ENCODE results near the gene TNRC6B. TPM values are rescaled to one million over a fixed set of nuclear protein-coding genes. Genes with fewer than 3 reads are reported as not detected.

TNRC6B gene
- total and polyA plus RNA-seq, 2 experiments from 2014 or later: 46.9 to 87.8 TPM

- TF ChIP-seq EZH2phosphoT487 (IDR thresholded peaks at IDR 0.05; ENCODE audit: unreplicated experiment): no peak
Observed at GRCh38 chr22:40199223-40199622, 21.5 kb downstream of the TNRC6B start (continued).

GRCh38 chr22:40199852-40200251, 22.1 kb downstream of the TNRC6B start:
- Histone ChIP-seq H3K4me3 (no peak overlapping the region), H4K20me1 (replicated peaks; ENCODE audit: insufficient read depth) (peaks cover 45% of the 10 kb centered on the region), H3K27me3 (ENCODE audit: insufficient read depth) (no peaks in the 10 kb centered on the region), H3K4me1 (ENCODE audit: insufficient read depth) (peaks cover 84% of the 10 kb centered on the region), H3K4me2 (no peak overlapping the region), H3K36me3 (ENCODE audit: insufficient read depth) (no peaks in the 10 kb centered on the region), H3K9me2 (ENCODE audit: insufficient read depth) (no peaks in the 10 kb centered on the region), H3K79me2 (replicated peaks; ENCODE audit: insufficient read depth) (peaks cover 100% of the 10 kb centered on the region), H2AFZ (no peak overlapping the region), H3K27ac (ENCODE audit: low read depth) (no peak overlapping the region), H3F3A (replicated peaks; ENCODE audit: low read depth) (peaks cover 4% of the 10 kb centered on the region)
- H3K36me3 Mint-ChIP-seq (ENCODE audit: low read depth): peaks cover 11% of the 10 kb centered on the region; the same call in 1 of the 3 replicates
- no peak for ATAC-seq
- 0 out of 2 replicates have a peak overlapping the region, but pooled peaks have one; percentile 21 for H3K27ac Mint-ChIP-seq
- H3K4me3 Mint-ChIP-seq: no peak overlapping the region
- no peaks in the 10 kb centered on the region for H3K9me3 Mint-ChIP-seq
- DNase-seq (ENCODE audit: low spot score): no peak
- peaks cover 84% of the 10 kb centered on the region for H3K4me1 Mint-ChIP-seq
- peaks cover 15% of the 10 kb centered on the region for H3K27me3 Mint-ChIP-seq (ENCODE audit: insufficient read depth, low read depth, poor library complexity)
- TF ChIP-seq, protein P1, sequence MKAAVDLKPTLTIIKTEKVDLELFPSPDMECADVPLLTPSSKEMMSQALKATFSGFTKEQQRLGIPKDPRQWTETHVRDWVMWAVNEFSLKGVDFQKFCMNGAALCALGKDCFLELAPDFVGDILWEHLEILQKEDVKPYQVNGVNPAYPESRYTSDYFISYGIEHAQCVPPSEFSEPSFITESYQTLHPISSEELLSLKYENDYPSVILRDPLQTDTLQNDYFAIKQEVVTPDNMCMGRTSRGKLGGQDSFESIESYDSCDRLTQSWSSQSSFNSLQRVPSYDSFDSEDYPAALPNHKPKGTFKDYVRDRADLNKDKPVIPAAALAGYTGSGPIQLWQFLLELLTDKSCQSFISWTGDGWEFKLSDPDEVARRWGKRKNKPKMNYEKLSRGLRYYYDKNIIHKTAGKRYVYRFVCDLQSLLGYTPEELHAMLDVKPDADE (IDR thresholded peaks at IDR 0.05): no peak
- TF ChIP-seq CTCF (conservative IDR thresholded peaks at IDR 0.05; ENCODE audit: low read depth in 2 of 2) (no peak), STAT1 (IDR thresholded peaks at IDR 0.05; ENCODE audit: unreplicated experiment) (no peak), EZH2 (IDR thresholded peaks at IDR 0.05; ENCODE audit: low read depth, unreplicated experiment) (no peak), ZNF114 (CRISPR knock-in tag; IDR thresholded peaks at IDR 0.05) (no peak), NANOG (IDR thresholded peaks at IDR 0.05; ENCODE audit: borderline replicate concordance) (no peak), ZNF331 (CRISPR knock-in tag; IDR thresholded peaks at IDR 0.05; ENCODE audit: low read depth) (no peak), EZH2phosphoT487 (IDR thresholded peaks at IDR 0.05; ENCODE audit: unreplicated experiment) (no peak), POLR2AphosphoS5 (IDR thresholded peaks at IDR 0.05; ENCODE audit: low read depth) (no peak), ZNF462 (CRISPR knock-in tag; IDR thresholded peaks at IDR 0.05) (no peak), REST (IDR thresholded peaks at IDR 0.05; ENCODE audit: unreplicated experiment) (no peak)

Data from GM23338 (cell line).